Measurements from ENCODE around the gene RAB8B.

RAB8B gene

DNA sequence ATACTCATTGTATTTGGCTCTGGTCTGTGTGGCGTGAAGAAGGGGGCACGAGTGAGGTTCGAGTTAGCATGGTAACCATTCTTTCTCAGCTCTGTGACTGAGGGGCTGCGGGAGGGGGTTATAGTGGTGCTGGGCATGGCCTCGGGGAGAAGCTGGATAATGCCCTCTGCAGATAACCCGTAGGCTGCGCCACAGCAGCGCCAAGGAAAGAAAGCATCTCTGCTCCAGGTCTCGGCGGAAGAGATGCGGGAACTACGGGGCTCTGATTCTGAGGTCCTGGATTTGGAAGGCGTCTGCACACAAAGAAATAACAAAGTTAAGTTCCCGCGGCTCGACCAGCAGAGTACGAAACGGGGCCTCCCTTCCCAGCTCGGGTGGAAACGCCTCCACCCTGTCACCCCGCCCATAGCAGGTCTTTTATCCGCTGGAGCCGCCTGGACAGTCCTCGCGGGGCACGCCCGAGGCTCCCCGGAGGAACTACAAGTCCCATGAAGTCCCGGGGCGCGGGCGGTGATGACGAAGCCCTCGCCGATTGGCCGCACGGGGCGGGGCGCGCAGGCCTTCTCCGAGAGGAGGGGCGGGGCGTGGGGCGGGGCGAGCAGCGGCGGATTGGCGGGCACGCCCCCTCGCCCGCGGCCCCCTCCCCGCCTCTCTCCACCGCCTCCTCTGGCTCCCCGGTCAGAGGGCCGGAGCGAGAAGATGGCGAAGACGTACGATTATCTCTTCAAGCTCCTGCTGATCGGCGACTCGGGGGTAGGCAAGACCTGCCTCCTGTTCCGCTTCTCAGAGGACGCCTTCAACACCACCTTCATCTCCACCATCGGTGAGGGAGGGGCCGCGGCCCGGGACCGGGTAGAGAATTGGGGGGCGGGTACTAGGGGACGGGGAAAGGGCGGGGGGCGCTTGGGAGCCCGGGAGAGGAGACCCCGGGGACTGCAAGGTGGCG, at the start of gene RAB8B:
TSS of gene RAB8B (plus strand) at position 681 of the 946 bp plus-strand sequence. CDS start at position 700, 19 bp downstream.
- peak; percentile 96 to 99 for DNase-seq (ENCODE audit: low read depth in 2 of 2)

DNA sequence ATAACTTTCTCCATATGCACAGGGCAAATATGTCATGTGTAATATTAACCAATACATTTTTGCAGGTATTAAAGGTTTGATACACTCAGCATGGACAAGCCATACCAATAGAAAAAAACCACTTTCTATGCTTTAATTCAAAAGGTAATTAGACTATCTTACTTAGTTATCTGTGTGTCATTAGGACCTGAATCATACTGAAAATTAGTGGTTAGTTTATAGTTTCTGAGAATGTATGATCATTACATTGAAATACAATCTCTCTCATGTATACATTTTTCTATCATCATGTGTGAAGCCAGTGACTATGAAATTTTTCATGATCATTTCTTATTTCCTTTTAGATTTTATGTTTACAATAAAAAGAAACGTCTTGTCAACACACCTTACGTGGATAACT, 48.5 kb upstream of the RAB8B start:
- DNase-seq (ENCODE audit: low read depth in 2 of 2), result no peak

DNA sequence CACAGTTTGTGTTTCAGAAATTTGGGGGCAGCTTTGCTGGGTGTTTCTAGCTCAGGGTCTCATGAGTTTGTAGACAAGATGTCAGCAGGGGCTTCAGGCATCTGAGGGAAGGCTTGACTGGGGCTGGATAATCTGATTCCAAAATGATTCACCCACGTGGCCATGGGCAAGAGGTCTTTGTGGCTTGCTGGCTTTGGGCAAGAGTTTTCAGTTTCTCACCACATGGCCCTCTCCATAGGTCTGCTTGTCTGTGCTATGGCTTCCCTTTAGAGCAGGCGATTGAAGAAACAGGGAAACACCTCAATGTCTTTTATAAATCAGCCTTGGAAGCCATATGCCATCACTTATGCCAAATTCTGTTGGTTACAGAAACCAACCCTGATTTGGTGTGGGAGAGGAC, 44.0 kb upstream of the RAB8B start:
- DNase-seq (ENCODE audit: low read depth in 2 of 2), result no peak

DNA sequence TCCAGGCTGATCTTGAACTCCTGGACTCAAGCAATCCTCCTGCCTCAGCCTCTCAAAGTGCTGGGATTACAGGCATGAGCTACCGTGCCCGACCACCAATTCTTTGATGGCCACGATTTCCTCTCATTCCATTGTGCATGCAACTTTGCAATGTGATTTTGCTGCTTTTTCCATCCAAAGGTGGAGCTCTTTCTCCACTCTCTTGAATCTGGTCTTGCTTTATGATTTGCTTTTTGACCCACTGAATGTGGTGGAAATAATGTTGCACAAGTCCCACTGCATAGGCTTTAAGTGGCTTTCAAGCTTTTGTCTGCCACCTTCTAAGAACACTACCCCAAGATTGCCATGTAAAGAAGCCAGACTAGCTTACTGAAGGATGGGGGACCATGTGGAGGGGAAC, 42.7 kb upstream of the RAB8B start:
- DNase-seq (ENCODE audit: low read depth in 2 of 2), result no peak

DNA sequence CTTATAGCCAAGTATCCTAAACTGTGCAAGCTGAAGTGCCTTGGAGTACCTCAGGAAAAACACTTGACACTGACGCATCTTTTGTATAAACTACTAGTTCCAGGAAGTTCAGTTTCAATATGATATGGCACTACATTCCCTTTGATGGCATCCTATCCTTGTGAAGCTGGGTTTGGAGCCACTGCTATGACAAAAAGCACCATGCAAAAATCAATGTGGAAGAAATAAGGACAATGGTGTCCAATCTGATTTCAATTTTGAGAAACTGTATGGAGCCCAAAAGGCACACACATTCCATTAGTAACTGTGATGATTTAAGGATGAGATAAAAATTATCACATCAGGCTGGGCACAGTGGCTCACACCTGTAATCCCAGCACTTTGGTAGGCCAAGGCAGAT, 37.7 kb upstream of the RAB8B start:
- no peak for DNase-seq (ENCODE audit: low read depth in 2 of 2)

DNA sequence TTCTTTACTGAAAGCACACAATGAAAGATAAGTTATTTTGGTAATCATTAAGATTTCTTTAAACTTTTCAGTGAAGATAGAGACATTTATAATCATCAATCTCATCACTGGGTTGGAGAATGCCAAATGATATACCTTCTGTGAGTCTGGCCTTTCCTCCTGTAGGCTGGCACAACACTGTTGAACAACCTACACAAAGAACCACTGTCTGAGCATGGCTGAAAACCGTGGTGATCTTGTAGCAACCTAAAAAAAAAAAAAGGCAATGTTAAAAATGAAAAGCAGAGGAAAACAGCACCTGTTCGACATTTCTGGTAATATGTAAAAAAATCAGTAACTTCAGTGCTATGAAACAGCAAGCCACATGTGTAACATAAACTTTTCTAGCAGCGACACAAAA, 33.9 kb upstream of the RAB8B start:
- DNase-seq (ENCODE audit: low read depth in 2 of 2), result no peak

DNA sequence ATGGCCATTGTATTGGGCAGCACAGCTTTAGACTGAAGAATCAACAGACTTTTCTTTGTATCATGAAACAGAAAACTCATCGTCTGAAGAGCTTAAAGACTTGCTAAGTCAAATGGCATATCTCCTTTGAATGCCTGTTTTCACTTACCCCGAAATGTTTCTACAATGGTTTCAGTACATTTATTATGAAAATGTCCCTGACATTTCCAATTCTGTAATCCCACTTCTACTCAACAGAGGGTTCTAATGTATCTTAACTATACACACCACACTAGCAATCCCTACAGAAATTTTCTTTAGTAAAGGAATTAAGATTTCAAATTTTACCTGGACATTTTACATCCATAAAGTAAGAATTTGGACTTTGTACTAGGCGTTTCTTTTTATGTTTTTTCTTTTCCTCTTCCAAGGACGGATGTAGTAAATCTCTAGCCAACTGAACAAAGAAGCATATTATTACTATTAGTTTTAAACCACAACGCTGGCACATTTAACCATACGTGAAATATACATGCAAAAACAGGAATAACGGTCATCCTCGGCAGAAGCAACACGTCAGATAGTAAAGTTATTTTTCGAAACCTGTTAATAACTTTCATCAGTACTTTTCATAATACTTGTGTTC, 33.2 kb upstream of the RAB8B start:
- no peak for DNase-seq (ENCODE audit: low read depth in 2 of 2)

DNA sequence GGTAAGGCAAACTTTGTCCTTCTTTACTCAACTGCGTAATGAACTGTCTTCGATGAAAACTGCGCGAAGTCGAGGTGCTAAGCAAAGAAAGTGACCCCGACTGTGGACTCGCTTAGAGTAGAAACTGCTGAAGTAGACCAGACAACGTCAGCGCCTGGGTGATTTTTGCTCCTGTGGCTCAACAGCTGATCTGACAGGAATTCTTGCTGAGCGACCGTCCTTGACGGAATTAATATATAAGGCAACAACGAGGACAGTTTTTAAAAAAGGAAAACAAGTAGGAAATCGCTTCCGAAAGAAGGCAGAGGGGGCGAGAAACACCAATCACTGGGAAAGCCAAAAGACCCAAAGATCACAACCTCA, 32.7 kb upstream of the RAB8B start:
- DNase-seq (ENCODE audit: low read depth in 2 of 2), result no peak

DNA sequence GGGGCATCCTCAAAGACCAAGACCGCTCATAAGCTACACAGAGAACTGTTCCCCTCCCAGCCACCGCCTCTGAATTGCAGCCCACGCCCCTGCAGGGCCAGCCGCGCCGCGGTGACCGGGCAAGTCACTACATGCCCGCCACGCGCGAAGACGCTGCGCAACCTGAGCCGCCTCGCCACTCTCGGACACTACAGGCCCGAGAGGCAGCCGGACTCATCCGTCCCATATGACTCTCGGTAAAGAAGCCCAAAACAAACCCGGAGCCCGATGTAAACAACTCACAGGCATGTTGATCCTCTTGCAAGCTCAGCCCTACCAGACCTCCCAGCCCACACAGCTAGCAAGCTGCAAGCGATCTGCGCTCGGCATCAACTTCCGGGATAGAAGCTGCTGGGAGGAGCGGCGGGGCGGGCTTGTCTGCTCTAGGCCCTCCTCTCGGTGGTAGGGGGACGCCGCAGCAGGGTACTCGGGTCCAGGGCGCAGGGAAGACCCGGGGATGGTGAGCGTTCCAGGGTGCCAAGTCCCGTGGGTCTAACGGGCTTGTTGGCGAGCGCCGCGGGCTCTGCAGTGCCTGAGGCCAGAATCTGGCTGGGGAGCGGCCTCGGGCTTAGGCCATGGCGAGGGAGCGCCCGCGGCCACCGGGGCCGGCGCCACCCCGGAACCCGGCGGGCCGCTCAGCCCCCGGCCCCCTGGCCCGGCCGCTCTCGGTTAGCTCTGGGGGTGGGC, 32.1 kb upstream of the RAB8B start, which contains the start of gene RPS27L:
TSS of gene RPS27L (minus strand) at position 360 of the 726 bp plus-strand sequence. CDS start at position 288, 72 bp downstream.
- peak; percentile 63 to 70 for DNase-seq (ENCODE audit: low read depth in 2 of 2)

DNA sequence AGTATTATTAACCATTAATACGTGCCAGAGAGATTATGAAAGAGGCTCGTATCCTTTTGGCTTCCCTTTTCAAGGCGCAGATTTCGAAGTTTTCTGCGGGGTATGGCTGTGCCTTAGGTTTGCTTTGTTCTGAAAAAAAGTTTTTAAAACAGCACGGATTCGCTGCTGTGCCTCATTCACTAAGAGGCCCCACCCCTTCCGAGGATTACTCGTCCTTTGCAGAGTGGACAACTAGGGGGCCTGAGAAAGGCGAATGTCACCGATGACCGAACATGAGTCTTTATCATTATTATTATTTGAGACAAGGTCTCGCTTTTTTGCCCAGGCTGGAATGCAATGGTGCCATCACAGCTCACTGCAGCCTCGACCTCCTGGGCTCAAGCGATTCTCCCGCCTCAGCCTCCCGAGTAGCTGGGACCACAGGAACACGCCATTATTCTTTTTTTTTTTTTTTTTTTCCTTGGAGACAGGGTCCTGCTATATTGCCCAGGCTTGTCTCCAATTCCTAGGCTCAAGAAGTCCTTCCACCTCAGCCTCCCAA, 31.4 kb upstream of the RAB8B start:
- no peak for DNase-seq (ENCODE audit: low read depth in 2 of 2)

DNA sequence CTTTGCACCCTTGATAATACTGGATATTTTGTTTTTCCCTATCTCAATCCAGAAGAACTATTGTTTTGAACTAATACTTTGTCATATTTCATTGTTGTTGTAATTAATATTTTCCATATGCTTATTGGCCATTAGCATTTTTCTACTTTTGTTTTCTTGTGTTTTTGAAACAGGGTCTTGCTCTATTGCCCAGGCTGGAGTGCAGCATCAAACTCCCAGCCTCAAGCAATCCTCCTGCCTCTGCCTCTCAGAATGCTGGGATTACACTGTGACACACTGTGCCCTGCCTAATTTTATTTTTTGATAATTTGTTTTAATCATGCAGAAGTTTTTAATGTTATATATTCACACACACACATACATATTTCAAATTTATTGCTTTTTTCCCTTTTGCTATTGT, 28.8 kb upstream of the RAB8B start:
- DNase-seq (ENCODE audit: low read depth in 2 of 2), result no peak

DNA sequence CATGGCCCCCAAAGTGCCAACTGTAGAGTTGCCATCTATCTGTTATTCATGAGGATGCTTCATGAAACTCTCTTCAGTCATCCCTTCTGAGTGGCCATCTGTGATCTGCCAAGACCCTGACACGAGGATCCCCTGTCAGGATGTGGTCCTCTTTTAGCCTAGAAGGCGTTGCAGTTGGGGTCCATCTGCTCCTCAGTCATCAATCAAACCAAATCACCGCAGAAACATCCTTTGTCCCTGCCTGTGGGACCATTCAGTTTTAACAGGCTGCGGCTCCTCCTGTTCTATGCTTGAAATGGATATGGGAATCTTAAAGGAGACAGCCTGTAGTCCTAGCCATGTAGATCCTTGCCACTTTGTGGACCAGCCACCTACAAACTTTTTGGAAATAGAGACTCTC, 26.2 kb upstream of the RAB8B start:
- DNase-seq (ENCODE audit: low read depth in 2 of 2), result no peak

DNA sequence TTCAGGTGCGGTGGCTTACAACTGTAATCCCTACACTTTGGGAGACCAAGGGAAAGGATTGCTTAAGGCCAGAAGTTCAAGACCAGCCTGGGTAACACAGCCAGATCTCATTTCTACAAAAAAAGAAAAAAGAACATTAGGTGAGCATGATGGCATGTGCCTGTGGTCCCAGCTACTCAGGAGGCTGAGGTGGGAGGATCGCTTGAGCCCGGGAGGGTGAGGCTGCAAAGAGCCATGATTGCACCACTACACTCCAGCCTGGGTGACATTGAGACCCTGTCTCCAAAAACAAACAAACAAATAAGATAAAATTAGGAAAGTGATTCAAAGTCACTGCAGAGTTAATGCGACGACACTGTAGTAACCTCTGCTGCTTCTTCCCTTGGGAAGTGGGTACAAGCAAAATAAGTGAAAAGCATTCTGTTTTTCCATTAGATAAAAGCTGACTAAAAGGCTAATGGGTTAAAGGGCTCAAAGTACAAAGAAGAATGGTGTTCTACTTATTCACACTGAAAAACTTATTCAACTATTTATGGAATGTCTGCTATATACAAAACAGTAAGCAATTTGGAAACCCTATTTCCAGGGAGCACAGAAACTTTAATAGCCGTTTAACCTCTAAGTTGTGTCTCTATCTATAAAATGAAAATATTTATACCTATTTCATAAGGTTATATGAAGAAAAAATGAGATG, 24.1 kb upstream of the RAB8B start:
- no peak for DNase-seq (ENCODE audit: low read depth in 2 of 2)

DNA sequence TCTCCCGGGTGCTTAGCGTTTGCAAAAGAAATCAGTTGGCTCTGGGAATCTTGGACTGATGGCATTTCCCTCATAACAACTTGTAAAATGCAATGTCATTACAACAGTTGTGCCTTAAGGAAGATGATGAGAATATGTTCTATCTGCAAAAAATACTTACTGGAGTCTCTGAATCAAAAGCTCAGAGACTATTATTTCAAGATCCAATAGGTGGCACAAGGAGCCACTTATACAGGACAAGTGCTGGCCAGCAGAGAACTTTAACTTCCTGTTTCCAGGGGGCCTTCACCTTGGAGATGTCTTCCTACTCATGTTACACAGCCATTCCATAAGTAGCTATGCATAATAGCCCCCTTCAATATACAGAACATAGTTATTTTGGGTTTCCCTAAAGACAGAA, 23.2 kb upstream of the RAB8B start:
- DNase-seq (ENCODE audit: low read depth in 2 of 2), result no peak

DNA sequence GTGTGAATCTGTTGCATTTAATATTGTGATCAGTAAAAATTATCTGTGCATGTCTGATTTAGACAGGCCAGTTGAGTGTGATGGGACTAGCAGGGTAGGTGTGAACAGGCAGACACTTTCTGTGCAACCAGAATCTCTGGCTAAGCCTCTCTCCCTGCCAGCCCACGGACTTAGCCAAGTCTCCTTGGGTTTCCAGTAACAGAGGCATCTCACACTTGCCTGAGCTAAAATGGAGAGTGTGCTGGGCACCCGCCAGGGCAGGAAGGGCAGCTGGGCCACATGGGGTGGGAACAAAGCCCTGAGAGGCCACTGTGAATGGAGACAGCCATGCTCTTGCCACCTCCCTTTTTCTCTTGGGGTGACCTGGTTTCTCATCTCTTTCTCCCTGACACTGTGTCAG, 19.6 kb upstream of the RAB8B start:
- no peak for DNase-seq (ENCODE audit: low read depth in 2 of 2)

DNA sequence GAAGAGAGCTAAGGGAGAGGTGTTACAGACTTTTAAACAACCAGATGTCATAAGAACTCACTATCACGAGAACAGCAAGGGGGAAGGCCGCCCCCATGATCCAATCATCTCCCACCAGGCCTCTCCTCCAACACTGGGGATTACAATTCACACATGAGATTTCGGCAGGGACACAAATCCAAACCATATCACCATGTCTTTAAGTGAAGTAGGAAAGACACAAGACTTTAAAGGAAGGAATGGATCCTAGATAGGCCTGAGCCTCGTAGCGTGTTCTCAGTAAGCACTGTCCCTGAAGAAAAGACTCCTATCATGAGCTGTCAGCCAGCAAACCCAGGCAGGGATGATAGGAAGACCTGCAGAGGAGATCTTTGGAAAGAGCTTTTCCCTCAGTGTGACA, 17.0 kb upstream of the RAB8B start:
- no peak for DNase-seq (ENCODE audit: low read depth in 2 of 2)

DNA sequence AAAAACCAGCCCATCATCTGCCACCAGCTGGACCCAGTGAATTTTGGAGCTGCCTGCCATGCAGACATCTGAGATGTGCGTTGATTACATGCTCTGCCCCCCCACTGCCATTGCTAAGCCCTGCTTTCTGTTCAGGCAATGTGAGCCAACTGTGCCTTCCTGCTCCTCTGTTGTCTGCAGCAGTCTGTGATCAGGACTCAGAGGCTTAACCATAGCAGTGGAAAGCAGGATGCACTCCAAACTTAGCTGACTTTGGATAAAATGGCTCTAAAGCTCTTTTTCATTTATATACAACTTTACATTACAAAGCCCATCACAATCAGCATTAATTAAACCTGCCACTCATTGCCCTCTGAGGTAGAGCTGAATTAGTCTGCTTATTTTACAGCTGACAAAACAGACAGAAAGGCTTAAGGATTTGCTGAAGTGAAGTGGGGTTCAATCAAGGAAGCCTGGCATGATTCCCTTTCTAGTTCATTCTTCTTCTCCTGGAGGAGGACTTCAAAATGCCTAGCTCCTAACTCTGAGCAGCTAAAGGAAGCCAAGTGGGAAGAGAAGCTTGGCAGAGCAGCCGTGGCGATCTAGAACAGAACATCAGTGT, 16.5 kb upstream of the RAB8B start:
- no peak for DNase-seq (ENCODE audit: low read depth in 2 of 2)

DNA sequence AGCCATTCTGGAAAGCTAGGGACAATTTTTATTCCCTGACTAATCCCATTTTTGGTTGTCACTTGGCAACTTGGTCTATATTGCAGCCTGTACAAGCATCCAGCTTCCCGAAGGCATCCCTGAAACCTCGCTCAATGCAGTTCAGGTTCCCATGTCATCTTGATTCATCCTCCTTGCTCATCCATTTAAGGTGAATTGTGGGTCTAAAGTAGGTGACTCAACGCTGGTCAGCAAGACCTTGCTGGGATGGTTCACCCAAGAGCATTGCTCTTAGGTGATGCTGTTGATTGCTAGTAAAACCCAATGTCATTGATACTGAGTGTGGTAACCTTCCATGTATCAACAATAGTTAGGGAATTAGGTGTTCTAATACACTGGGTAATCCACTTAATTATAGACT, 13.1 kb upstream of the RAB8B start:
- no peak for DNase-seq (ENCODE audit: low read depth in 2 of 2)

DNA sequence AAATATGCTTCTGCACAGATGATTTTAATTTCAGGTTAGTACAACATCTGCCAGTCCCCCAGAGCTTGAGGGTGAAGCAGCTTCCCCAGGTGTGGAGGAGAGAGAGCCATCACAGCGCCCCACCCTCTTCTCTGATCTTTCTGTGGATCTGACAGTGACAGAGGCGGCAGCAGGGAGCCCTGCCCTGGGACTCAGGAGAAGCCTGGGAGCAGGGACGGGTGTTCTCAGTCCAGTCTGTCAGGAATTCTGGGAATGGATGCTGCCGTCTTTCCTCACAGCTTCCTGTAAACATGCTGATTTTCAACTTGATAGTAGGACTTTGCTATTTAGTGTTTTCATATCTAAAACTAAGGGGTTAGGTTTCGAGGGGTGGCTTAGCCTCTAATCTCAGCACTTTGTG, 11.4 kb upstream of the RAB8B start:
- DNase-seq (ENCODE audit: low read depth in 2 of 2), result no peak

DNA sequence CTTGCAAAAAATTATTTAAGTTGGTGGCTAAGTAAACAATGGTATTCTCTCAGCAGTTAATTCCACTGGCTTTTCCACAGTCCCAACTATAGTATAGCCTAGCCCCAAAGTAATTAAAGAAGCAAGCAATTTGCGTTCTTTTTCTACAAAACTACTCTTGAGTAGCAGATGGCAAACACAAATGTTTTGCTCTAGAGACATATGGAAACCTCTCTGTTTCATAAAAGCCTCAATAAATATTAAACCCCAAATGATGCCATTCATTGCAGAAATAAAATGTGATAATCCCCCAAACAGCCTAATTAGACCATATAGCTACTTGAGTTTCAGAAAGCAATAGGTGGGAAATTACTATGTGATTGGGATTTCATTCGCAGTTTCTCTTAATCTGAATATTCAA, 8.7 kb upstream of the RAB8B start:
- no peak for DNase-seq (ENCODE audit: low read depth in 2 of 2)

DNA sequence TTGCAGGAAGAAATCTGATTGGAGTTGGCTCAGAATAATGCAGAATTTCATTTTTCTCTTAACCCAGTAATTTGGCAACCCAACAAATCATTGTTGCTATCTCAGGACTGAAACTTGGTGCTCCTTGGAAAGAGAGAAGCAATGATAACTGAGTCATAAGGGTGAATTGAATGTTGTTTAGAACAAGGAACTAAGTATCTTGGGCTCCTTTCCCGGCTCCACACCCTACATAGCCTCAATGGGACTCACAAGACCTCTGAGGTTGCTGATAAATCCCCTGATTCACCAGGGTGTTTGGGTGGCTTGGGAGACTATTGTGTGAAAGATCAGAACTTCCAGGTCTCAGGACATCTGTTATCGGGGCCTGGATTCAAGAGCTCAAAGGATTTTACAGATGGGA, 7.8 kb upstream of the RAB8B start:
- DNase-seq (ENCODE audit: low read depth in 2 of 2), result no peak

Measured in stimulated activated CD4-positive, alpha-beta T cell treated with anti-CD3 and anti-CD28 coated beads, Interleukin-1b, Interleukin-23, amount 100 ng/mL, for 1 hour (primary cell).